Measurements from ENCODE around the gene FRG2B.
"Not testable (repeated sequence)": the region's sequence is repeated elsewhere in the genome, so short reads cannot be mapped to it uniquely, and the experiment has no call there.

Gene FRG2B

GRCh38 chr10:133626695-133627094 is at the start of gene FRG2B:
Gene FRG2B (minus strand): TSS chr10:133626795. CDS start chr10:133626742, 53 bp downstream.
- DNase-seq (ENCODE audit: low read depth), result not testable (repeated sequence)

- not testable (repeated sequence) for DNase-seq (ENCODE audit: low read depth)
Measured at GRCh38 chr10:133667446-133667845, 40.9 kb upstream of the FRG2B start.

GRCh38 chr10:133663544-133664160 is 37.1 kb upstream of the FRG2B start:
- not testable (repeated sequence) for DNase-seq (ENCODE audit: low read depth)

- DNase-seq (ENCODE audit: low read depth), result not testable (repeated sequence)
Measured at GRCh38 chr10:133661122-133661521, 34.5 kb upstream of the FRG2B start.

GRCh38 chr10:133660516-133660915 is 33.9 kb upstream of the FRG2B start:
- DNase-seq (ENCODE audit: low read depth), result not testable (repeated sequence)

- not testable (repeated sequence) for DNase-seq (ENCODE audit: low read depth)
Measured at GRCh38 chr10:133657276-133657675, 30.7 kb upstream of the FRG2B start.

- not testable (repeated sequence) for DNase-seq (ENCODE audit: low read depth)
Measured at GRCh38 chr10:133648872-133649455, 22.4 kb upstream of the FRG2B start.

- DNase-seq (ENCODE audit: low read depth), result not testable (repeated sequence)
Measured at GRCh38 chr10:133647075-133647748, 20.6 kb upstream of the FRG2B start.

GRCh38 chr10:133637846-133638235 is 11.2 kb upstream of the FRG2B start:
- DNase-seq (ENCODE audit: low read depth), result not testable (repeated sequence)

- not testable (repeated sequence) for DNase-seq (ENCODE audit: low read depth)
Measured at GRCh38 chr10:133637202-133637845, 10.7 kb upstream of the FRG2B start.

- DNase-seq (ENCODE audit: low read depth), result not testable (repeated sequence)
Measured at GRCh38 chr10:133630723-133631249, 4.2 kb upstream of the FRG2B start.

- DNase-seq (ENCODE audit: low read depth), result not testable (repeated sequence)
Measured at GRCh38 chr10:133622544-133622943, 4.1 kb downstream of the FRG2B start.

GRCh38 chr10:133618851-133619250 is 7.7 kb downstream of the FRG2B start:
- no peak for DNase-seq (ENCODE audit: low read depth)

- no peak for DNase-seq (ENCODE audit: low read depth)
Measured at GRCh38 chr10:133617196-133617595, 9.4 kb downstream of the FRG2B start.

GRCh38 chr10:133616371-133617130 is 10.0 kb downstream of the FRG2B start:
- DNase-seq (ENCODE audit: low read depth), result no peak

- DNase-seq (ENCODE audit: low read depth), result no peak
Measured at GRCh38 chr10:133614830-133615580, 11.6 kb downstream of the FRG2B start.

- DNase-seq (ENCODE audit: low read depth), result no peak
Measured at GRCh38 chr10:133613699-133614098, 12.9 kb downstream of the FRG2B start.

- no peak for DNase-seq (ENCODE audit: low read depth)
Measured at GRCh38 chr10:133611079-133611478, 15.5 kb downstream of the FRG2B start.

- no peak for DNase-seq (ENCODE audit: low read depth)
Measured at GRCh38 chr10:133608855-133609254, 17.7 kb downstream of the FRG2B start.

- not testable (repeated sequence) for DNase-seq (ENCODE audit: low read depth)
Measured at GRCh38 chr10:133603434-133603833, 23.2 kb downstream of the FRG2B start.

- DNase-seq (ENCODE audit: low read depth), result no peak
Measured at GRCh38 chr10:133600657-133601056, 25.9 kb downstream of the FRG2B start.
